Stimulated activated CD8-positive, alpha-beta memory T cell treated with anti-CD3 and anti-CD28 coated beads, Interleukin-4, amount 100 ng/mL, for 24 hours (primary cell): ENCODE data around the gene TLX2.
"Not testable (repeated sequence)": the region's sequence is repeated elsewhere in the genome, so short reads cannot be mapped to it uniquely, and the experiment has no call there.

ENCODE experiments used
- DNase-seq: peaks from one replicate; pipeline ENCODE4 v3.0.0-alpha.2; 2020; ENCODE audit warnings: low read depth

The TLX2 gene

DNA sequence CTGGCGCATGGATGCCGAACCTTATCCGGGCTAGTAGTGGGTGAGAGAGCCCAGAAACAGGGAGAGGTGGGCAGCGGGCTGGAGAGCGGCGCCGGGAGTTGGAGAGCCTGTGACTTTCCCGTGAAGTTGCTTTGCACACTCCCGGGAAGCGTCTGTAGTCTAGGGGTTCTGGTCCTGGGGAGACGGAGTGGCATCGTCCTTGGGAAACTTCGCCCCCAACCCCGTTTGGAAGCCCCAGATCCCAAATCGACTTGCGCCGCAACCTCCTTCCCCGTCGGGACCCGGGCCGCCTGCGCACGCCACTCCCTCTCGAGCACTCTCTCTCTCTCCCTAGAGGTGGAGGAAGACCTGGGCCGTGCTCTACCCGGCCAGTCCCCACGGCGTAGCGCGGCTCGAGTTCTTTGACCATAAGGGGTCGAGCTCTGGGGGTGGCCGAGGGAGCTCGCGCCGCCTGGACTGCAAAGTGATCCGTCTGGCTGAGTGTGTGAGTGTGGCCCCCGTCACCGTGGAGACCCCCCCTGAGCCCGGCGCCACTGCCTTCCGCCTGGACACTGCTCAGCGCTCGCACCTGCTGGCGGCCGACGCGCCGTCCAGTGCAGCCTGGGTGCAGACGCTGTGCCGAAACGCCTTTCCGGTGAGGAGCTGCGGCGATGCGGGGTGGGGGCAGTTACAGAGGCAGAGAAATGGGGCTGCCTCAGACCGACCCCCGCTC lies 40.7 kb downstream of the TLX2 start:
- DNase-seq = peak; percentile 22

DNA sequence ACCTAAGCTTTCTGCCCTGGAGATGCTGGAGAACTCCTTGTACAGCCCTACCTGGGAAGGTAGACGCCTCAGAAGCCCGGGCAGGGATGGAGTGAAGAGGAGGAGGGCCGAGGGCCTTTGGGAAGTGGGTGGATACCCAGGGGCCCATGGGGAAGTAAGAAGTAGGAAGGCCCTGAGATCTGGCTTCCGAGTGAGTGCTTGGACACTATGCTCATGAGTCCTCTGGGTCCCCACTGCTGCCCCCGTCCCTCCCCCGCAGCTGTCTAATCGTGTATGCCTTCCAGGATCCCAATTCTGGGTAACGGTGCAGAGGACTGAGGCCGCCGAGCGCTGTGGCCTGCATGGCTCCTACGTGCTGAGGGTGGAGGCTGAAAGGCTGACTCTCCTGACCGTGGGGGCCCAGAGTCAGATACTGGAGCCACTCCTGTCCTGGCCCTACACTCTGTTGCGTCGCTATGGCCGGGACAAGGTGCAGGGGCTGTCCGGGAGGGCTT lies 41.4 kb downstream of the TLX2 start:
- DNase-seq = no peak

DNA sequence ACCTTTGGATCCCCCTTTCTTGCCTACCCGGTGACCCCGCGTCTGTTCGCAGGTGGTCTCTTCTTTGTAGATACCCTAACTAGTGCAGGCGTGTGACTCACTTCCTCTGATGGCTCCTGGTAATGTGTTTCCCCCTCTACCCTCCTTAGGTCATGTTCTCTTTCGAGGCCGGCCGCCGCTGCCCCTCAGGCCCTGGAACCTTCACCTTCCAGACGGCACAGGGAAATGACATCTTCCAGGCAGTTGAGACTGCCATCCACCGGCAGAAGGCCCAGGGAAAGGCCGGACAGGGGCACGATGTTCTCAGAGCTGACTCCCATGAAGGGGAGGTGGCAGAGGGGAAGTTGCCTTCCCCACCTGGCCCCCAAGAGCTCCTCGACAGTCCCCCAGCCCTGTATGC lies 41.9 kb downstream of the TLX2 start:
- no peak for DNase-seq

DNA sequence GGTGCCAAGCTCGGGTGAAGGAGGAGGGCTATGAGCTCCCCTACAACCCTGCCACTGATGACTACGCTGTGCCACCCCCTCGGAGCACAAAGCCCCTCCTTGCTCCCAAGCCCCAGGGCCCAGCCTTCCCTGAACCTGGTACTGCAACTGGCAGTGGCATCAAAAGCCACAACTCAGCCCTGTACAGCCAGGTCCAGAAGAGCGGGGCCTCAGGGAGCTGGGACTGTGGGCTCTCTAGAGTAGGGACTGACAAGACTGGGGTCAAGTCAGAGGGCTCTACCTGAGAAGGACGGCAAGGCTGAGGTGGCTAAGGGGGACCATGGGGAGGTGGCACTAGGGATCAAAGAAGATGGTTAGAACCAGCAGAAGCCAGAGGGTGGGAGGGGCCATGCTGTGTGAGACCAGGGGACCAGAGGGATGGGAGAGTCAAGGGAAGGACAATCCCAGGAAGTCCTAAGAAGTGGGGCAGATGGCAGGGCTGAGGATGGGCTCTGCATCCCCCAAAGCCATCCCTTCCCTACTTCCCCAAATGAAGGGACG lies 42.7 kb downstream of the TLX2 start:
- no peak for DNase-seq

DNA sequence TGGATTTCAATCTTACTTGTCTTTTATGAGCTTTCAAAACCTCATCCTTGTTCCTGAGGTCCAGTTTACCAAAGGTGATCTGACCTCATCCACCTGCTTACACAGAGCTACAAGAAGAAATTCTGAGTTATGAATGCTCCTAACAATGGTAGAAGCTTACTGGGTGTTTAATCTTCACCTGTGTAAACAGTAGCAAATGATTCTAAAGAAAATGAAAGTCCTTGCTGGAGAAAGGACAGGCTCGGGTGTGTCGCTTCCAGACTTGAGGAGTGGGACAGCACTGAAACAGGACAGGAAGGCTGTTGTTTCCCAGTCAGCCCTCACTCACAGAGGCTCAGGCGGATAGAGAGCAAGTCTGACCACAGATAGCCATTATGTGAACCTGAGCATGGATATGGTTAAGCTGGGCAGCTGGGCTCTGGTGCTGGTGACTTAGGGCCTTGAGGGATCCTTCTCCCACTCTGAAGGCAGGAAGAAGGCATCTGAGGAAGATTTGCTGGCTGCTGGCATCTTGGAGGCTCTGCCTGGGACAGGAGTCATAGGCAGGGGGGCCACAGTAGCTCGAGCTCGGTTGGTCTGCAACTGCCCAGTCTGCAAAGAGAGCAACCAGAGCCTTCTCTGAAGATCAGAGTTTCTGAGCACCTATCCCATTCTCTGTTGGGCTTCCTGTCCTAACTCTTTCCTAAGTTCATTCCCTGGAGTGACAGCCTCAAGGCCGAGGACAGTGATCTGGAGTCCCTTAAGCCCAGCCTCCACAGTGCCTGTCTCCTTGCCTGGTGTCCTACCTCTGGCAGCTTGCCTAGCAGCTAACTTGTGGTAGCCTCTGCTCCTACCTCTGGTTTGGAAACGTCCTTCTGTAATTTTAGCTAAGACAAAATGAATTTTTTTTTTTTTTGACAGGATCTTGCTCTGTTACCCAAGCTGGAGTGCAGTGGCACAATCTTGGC lies 44.3 kb downstream of the TLX2 start:
- no peak for DNase-seq

DNA sequence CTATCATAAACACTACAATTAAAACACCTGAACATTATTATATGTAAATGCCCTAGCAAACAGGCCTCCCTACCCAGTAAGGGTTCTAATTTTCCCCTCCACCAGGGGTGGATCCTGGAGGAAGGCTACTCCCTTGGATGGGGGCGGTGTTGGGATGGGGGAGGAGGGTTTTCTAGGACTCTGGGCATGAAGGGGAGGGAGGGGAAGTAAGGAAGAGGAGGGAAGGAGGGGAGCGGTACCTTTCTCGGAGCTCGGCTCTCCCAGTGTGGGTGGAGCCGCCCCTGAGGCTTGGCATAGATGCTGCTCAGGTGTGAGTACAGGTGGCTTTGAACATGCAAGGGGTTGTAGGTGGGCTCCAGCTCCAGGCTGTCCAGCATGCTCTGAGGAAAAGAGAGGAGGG lies 45.7 kb downstream of the TLX2 start:
- DNase-seq = no peak

DNA sequence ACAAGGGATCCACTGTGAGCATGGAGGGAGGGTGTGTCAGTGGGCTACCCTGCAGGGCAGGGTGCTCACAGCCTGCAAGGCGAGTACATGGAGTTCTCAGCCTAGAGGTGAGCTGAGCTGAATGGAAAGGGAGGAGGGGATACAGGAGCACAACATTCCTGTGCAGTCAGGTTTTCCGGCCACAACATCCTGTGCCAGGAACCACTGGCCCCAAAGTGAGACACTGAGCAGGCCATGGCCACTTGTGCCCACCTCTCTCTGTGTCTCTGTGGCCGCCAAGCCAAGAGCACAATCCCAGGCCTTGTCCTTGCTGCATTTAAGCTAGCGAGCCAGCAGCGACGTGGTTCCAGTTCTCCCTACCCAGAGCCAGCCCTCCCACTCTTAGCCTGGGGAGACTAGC lies 46.3 kb downstream of the TLX2 start:
- no peak for DNase-seq

DNA sequence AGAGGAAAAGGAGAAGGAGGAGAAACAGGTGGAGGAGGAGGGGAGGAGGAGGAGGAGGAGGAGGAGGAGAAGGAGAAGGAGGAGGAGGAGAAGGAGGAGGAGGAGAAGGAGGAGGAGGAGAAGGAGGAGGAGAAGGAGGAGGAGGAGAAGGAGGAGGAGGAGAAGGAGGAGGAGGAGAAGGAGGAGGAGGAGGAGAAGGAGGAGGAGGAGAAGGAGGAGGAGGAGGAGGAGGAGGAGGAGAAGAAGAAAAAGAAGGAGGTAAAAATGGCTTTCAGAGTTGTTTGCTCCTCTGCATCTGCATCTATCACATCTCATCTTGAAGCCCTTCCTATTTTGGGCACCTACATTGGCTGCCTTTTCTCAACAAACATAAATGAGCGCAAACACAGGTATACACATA lies 46.8 kb downstream of the TLX2 start:
- not testable (repeated sequence) for DNase-seq

DNA sequence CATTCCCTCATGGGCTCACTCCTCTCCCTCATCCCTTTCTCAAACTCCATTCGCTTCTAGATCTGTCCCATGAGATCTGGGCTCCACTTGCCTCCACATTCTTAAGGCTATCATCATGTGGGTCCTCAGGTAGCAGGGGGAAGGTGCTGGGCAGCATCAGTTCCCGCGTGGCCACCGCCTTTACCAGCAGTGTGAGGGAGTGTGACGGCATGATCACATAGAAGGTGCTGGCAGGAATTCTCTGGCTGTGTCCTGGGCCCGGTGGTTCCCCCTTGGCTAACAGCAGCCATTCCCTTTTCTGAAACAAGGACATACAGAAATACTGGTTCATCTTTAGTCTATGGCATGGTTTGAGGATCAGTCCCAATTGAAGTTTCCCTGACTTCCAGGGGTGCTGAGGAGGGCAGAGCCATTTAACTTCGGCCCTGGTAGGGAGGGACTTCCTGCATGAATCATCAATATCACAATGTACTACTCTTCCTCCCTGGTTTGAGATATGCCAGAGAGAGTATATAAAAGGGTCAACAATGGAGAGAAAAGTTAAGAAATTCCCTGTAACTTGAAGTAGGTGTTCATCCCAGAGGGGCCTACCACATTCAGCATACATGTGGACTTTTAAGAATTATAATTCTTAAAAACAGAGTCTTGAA lies 48.0 kb downstream of the TLX2 start:
- no peak for DNase-seq

DNA sequence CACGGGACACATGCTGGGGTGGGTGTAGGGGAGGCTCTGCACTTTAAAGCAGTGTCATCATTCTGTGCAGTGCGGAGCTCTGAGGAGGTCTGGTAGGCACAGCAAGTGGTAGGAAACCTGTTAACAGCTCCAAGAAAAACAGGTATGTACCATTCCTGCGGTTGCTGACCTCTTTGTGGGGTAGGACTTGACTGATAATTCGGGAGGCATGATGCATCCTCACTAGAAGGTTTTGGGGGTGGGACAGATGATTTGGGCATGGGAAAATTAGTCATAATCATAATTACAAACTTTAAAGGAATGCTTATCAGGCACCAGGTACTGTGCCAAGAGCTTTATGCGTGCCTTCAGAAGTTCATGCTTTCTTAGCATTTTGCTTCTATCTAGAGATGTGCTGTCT lies 50.0 kb downstream of the TLX2 start:
- DNase-seq = no peak

DNA sequence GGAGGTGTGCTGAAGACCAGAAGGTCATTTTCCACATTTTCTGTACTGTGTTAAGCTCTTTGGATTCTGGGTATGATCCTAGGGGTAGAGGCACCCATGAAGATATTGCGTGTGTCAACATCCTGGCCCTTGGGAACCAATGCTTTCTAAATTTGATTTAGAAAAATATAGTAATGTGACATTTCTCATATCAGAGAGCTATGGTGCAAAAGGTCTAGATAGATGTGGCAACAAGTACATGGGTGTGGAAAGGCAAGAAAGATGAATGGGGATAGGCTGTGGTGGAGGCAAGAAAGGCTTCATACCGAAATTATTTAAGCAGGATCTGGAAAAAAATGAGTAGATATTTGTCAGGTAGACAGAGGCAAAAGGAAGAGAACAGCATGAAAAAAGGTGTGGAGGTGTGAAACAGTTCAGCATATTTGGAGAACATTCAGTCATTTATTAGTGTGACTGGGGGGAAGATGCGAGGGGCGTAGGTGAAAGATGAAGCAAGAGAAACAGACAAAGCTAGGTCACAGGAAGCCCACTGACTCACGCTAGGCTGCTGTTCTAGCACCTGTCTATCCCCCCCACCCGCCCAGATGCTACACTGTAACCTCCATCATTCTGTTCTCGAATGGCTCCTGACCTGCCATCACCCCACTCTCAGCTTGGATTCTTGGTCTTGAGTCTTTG lies 52.0 kb downstream of the TLX2 start:
- no peak for DNase-seq

DNA sequence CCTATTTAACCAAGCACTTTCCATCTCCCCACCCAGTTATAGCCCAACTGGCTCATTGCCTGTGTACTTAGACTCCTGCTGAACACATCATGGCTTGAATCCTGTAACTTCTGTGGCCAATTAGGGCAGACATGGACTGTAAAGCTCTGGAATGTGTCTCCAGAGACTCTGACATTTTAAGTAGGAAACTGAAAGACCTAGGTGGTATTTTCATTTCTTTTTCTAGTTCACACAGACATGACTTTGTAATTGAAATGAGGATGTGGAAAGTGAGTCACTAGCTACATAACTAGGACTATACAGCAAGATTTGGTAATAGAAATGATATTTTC lies 52.5 kb downstream of the TLX2 start:
- DNase-seq = no peak
